ENCODE measurements around the gene PHACTR3.
"Not testable (repeated sequence)": the region's sequence is repeated elsewhere in the genome, so short reads cannot be mapped to it uniquely, and the experiment has no call there.

The PHACTR3 gene

DNA sequence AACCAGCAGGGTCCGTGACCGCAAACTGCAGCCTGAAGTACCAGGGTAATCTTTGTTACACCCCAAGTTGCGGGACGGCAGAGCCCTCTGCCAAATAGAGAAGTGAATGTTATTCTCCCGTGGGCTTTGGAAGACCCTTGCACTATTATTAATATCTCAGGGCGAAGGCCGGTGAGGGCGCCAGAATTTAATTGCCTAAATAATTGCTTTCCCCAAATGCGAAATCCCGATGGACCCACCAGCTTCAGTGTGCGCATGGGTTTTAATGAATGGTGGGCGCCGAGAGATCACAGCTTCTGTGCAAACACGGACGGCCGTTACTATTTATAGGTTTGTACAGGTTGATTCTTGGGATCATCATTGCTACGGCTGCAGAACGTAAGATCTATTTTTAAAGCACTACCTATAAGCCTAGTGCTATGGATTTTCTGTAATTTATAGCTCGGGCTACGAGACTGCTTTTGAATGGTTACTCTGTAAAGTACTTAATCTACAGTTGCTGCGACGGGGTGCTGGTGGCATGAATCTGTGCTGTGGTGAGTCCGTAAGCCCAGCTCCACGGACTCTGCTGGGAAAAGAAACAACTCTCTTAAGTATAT, 15.2 kb upstream of the PHACTR3 start:
- no peak for DNase-seq

DNA sequence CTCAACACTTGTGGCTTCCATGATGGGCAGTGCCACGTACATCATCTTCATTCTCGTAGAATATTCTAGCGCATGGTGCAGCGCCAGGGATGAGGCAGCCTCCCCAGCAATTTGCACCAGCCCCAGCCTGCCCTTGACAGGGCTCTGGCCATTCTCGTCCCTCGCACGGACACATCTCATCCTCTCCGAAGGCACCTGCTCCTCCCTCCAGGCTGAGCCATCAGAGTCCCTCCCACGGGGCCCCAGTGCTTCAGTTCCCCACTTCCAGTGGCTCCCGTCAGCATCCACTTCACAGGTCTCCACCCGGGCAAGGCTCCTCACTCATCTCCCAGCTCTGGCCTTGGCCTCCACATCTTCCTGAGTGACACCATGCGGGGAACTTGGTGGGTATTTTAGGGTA, 13.3 kb upstream of the PHACTR3 start:
- no peak for DNase-seq

DNA sequence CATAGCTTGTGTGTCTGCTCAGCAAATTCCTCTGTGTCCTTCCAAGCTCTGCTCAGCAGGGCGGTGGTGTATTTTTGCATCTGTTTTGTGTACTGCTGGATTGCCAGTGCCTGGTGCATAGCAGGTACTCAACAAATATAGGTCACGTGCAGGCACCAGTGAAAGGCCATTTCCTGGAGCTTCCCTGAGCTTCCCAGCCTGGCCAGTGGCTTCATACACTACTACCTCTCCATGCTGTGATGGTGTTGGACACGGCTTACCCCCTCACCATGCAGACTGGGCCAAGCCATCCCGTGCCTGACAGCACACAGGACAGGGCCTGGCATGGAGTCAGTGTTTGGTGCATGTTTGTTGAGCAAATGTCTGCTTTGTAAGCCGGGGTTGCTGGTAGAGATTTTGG, 7.7 kb upstream of the PHACTR3 start:
- DNase-seq: no peak

DNA sequence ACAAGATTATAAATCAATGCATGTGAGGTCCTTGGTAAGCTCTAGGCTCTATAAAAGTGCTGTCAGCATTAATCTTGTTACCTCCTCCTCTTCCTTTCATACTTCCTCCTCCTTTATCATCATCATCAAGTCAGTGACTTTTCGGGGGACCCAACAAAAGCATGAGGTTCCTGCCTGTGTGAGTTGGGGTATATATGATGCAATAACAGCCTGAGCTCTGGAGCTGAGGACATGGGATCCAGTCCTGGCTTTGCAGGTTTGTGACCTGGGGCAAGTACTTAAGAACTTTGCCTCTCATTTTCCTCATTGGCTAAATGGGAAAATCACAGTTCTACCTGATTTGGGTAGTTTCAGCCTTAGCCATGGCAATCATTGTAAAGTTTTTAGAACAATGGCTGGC, 7.1 kb upstream of the PHACTR3 start:
- no peak for DNase-seq

DNA sequence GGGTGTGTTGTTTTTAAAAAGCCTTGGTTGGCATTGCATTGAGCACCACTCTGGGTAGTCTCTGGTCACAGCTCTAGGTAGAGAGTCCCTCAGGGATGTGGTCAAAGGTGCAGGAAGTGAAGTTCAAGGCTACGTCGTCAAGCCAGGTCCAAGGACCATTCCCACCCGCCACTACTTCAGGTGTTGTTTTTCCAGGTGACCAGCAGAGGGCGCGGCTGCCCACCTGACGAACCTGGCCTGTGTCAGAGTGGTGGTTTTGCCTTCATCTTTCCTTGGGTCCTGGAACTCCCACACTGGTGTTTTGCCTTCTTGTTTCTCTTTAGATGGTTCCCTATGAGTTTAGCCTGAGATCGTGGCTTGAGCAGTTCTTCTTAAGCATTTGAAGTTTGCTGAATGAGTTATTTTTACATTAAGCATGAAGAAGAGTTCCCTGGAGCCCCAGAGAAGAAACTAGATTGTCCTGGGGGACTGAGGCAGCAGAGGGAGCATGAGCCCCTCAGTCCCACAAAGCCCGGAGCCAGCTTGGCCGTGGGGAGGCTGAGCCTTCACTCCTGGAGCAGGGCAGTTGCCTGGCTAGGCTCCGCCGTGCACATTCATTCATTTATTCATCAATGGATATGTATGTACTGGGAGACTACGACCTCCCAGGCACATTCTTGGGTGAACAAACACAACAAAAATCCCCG, 5.6 kb upstream of the PHACTR3 start:
- DNase-seq: no peak

DNA sequence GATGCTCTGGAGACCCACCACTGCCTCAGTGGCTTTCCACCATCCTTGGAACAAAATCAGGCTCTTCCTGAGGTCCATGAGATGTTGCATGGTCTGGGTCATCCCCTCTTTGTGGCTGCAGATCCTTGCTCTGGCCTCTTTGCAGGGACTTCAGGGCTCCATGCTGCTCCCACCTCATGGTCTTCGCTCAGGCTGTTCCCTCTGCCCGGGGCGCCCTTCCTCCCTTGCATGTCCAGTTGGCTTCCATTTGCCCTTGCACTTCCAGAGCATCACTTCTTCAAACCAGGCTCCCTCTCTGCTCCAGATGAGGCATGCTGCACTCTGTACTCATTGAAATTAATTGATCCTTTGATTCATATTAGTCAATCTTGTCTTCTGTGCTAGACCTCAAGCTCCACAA, 4.4 kb upstream of the PHACTR3 start:
- no peak for DNase-seq

DNA sequence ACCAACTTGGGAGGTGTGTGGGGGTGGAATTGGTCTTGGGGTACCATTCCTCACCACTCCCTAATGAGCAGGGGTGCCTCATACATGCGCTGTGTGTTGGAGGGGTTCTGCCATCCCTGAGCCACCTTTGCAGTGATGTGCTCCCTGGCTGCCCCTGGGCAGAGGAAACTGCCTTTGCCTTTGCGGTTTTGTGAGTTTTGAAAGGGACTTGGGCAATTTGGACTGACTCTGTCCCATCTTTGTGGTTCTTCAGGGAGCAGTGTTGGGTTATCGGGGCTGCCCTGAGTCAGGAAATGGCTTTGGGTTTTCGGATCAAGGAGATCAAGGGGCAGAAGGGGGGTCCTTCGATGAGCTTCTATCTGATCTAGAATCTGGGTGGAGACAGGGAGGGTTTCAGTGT, 3.9 kb upstream of the PHACTR3 start:
- no peak for DNase-seq

DNA sequence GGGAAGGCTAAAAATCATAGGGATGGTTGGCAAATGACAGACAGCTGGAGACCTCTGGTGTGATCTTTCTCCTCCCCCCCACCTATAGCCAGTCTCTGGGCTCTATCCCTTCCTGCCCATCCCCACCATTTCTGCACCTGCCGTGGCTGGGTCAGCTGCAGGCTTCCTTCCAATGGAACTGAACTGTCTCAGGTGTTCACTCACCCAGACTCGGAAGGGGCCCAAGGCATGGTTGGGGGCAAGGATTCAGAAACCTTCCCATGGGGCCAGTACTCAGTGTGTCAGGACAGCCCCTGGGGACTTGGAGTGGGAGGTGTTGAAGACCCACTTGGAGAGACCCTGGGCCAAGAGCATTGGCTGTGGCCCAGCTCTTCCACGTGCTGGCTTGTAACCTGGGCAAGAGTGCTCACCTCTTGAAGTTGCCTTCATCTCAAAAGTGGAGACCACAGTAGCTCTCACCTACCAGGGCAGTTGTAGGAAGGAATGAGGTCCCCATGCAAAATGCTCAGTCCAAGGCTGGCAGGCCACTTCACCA, 1.7 kb upstream of the PHACTR3 start:
- no peak for DNase-seq

DNA sequence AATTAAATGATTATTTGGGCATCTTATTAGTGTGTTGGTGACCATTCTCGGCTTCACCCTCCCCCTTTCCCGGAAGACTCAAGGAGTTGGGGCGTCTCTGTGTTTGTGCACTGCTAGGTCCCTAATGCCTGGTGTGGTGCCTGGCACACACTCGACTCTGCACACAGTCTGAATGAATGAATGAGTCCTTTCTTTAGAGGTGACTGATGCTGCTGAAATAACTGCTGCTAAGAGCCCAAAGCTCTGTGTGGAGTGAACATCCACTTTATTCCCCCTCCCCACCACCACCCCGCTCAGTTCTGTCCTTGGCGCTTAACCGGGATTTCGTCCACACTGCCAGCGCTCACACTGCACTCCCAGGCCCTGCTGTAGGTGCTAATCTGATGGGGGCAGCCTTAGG, 1.2 kb upstream of the PHACTR3 start:
- no peak for DNase-seq

DNA sequence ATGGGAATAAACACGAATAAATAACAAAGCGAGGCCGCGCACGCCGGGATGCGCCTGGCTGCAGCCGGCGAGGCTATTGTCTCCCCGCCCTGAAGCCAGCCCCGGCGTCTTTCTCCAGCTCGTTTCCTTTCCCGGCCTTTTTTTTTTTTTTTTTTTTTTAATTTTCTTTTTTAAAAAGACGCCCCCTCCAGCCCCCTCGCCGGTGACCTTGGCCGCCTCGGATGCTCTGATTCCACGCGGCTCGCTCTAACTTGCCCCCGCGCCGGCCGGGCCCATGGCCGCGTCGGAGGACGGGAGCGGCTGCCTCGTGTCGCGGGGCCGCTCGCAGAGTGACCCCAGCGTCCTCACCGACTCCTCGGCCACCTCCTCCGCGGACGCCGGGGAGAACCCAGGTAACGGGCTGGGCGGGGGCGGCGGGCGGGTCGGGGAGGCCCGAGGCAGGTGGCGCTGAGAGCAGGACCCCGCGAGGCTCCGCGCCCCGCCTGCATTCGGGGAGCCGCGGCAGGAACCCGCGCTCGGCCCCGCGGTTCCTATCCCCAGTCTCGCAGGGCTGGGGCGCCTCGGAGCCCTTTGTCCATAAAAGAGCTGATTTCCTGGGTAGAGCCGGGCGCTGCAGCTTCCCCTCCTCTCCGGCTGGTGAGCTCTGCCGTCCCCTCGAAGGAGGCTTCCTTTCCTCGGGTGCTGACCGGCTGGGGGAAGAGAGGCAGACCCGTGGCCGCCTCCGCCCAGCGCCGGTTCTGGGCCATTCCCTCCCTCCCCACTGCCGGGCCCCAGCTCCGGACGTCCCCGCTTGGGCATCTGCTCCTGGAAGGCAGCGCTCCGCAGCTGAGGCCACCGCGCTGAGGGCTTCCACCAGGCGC, 631 bp downstream of the PHACTR3 start:
- no peak for DNase-seq

DNA sequence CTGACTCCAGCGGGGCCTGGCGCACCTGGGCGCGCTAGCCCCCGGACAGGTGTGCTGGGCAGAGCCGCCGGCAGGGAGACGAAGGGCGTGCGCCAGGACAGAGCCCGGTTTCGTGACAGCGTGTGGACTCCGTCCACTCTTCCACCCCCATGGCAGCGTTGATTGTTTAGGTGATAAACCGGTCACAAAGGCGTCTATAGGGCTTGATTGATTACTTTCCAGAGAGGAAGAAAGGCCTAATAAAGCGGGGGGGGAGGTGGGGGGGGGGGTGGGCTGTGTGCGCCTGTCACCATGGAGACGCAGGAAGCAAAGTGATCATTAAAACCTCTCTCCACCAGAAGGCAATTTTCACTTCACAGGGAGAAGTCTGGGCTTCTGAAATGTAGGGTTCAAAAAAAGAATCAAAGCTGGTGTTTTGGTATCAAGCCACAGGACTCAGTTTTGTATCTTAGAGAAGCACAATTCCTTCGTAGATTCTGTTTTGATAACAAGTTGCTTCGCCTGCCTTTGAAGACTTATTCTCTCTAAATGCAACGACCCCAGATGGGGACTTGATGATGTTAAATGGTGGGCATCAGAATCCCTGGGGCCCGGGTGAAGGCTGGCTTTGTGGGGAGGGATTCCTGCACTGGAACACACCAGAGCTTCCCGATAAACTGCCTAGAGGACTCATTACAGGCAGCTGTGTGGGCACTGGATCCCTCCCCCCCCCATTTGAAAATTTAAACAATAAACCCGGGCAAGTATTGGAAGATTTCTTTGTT, 1.4 kb downstream of the PHACTR3 start:
- no peak for DNase-seq

DNA sequence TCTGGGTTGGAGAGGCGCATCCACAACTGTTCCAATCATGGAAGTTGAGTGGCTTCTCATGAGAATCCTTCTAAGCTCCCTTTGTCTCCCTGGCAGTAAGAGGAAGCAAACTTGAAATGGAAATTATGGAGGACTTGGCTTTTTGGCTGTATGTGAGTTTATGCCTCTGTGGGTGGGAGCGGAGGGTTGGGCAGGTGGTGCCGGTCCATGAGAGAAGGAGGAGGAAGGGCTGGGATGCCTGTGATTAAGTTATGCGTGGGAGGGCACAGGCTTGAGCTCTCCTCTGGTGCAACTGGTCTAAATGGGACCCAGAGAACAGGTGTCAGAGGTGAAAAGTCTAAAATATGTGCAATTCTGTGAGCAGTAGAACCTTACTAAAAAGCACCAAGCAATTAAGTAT, 2.2 kb downstream of the PHACTR3 start:
- no peak for DNase-seq

DNA sequence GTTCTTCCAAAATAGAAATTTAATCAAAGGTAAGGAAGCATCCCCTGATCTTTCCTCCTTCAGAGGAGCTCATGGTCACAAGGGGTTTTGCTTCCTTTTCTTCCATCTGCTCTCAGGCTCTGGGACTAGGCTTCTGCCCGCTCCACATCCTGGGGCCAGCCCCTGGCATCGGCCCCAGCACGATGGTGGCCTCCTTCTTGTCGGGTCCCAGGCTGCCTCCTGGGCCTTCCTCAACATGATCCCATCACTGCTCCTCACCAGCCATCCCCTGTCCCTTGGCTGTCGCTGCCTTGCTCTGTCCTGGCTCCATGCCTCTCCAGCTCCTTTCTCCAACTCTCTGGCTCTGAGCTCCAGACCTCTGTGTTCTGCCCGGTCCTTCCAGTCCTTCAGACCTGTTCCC, 4.1 kb downstream of the PHACTR3 start:
- DNase-seq: no peak

DNA sequence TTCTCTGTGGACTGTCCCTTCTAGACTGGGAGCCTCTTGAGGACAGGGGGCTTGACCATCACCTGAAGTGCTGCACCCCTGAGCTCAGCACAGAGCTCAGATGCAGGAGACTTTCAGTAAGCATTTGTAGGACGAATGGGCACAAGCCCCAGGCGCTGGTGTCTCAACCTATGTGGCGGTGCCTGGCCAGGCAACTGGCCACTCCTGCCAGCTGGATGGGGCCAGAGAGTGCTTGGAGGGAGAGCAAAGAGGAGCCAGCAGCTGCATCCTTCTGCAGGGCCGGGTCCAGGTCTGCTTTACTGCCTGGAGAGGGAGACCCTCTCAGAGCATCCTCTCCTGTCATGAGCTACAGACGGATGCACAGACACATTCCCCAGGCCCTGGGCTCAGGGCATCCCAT, 4.5 kb downstream of the PHACTR3 start:
- DNase-seq: no peak

DNA sequence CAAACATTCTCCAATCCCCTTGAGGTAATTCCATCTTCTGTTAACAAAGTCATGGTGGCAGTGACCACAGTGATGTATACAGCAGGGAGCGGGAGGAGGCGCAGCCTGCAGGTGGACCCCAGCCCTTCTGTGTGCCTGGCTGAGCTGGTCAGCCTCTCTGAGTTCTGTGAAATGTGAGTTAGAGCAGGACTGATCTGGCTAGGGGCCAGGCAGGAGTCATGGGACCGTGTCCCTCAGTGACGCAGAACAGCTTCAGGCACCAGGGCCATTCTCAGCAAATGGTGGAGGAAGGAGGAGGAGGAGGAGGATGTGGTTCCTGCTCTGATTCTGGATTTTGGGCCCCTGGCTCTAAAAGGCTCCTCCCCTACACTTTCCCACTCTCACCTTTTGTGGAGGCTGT, 6.9 kb downstream of the PHACTR3 start:
- DNase-seq: no peak

DNA sequence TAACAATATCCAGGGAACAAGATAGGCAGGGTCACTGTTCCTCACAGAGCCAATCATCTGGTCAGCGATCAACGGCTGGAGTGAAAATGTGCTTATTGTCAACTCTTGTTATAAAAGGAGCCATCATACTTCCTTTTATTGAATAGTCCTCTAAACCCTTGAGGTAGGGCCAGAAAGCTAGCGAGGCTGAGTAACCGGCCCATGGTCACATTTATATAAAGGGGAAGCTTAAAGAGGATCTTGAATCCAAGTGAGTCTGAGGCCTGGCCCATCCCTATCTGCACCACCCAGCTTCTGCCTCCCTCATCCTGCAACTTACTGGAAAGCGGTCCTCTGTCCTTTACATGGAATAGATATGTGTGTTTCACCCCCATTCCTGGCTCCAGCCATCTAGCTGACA, 9.5 kb downstream of the PHACTR3 start:
- DNase-seq: no peak

DNA sequence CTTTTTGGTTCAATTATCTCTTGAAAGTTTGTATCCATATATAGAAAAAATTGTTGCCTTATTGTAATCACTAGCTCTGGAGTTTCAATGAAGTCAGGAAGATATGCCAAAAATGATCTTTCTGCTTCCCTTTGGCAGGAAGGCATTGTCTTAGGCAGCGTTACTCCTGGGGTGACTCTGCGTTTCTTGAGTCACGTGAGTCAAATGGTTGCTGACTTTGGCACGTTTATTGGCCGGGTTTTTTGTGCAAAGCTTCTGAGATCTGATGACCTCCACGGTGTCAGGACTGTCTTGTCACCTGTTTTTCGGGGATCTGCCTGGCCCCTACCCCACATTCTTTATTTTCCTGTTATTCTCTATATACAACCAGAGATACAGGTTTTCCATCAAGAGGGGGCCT, 10.4 kb downstream of the PHACTR3 start:
- no peak for DNase-seq

DNA sequence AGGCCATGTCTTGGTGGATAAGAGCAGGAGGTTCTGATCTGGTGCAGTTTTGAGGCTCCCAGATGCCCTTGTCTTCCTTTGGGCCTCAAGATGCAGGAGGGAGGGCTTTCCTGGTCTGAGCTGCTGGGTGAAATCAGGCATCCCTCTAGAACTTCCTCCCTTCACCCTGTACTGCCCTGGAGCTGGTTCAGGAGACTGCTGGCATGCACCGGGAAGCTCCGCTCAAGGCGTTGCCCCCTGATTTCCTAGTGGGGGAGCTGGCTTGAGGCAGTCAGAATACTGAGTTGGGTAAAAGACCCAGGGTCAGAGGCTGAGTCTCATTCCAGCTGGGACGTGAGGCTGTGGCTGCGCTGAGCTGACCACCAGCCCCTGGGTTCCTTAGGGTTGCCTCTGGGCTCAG, 12.0 kb downstream of the PHACTR3 start:
- DNase-seq: no peak

DNA sequence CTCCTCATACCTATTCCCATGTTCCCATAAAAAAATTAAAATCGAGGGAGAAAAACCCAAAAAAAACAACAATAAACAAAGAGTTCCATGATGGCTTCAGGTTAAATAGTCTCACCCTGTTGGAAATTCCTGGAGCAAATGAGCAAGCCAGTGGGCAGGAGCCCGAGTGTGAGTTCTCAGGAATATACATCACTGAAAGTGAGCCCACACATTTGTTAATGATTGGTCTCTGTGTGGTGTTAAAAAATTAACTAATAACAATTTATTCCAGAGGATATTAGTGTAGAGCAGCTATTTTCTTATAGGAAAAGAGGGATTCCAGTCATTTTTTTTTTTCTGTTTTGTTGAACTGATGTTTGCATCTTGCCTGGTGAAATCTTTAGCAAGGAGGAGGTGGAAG, 12.9 kb downstream of the PHACTR3 start:
- DNase-seq: no peak

DNA sequence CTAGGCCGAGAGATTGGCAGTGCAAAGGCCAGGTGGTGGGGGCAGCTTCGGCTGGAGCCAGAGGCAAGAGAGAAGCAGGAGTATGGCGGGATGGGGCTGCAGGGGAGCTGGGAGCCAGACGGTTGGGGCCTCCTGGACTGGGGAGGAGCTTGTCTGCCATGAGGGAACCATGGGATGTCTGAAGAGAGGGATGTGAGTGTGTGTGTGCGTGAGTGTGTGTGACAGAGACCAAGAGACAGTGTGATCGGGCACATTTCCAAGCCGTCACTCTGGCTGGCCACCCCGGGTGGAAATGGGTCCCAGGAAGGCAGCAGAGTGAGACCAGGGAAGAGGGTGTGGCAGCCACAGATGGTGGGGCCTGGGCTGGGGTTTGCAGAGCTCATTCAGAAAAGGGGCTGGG, 13.8 kb downstream of the PHACTR3 start:
- DNase-seq: no peak

DNA sequence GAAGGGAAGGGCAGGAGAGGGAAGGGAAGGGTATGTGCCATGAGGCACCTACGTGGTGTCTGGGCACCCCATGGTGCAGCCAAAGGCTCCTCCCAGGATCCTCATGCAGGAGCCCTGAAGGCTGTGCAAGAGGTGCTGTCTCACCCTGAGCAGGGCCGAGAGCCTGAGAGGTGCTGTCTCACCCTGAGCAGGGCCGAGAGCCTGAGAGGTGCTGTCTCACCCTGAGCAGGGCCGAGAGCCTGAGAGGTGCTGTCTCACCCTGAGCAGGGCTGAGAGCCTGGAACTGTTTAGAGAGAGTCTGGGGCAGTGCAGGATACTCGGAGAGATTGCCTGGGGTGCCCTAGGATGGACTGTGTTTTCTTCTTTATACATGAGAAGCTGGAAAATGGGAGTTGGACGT, 14.2 kb downstream of the PHACTR3 start:
- DNase-seq: not testable (repeated sequence)

DNA sequence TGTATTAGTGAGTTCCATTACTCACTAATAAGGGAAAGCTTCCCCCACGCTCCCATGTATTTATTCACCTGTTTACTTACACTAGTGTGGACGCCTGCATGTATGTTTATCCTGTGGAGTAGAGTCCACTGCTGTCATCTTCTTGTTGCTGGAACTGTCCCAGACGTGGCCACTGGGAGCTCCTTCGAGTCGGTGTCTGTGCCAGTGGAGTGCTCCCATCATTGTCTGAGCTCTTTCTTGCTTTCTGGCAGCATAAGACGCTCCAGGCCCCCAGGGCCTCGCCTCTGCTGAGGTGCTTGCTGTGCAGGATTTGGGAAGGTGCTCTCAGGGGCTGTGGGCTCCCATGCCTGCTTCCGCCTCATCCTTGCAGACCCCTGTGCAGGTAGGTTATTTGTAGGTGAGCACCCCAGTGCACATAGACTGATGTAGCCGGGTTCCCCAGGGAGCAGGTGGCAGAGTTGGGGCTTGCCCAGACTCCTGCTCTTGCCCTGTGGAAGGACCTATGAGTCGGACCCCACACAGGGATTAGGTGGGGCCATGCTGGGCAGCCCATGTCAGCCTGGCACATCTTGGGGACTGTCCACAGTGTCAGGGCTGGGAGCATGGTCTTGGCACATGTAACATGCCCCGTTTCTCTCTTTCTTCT, 16.6 kb downstream of the PHACTR3 start:
- DNase-seq: no peak

DNA sequence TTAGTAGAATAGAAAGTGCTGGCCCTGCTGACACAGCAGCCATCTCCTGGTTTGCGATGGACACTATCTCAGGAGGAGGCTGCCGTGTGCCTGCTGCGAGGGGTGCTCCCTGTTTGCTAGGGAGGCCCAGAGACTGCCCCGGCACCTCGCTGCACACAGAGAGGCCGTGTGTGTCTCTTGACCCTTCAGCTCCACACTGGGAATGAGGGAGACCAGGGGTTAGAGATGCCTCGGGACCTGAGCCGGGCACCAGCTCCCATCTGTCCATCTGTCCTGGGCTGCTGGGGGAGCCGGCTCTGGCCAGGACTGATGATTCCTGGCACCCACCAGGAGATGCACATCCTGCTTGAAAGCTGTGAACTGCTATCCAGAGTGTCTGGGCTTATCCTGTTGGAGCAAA, 18.2 kb downstream of the PHACTR3 start:
- no peak for DNase-seq
